Fibroblast of villous mesenchyme (primary cell): ENCODE data around the gene ABHD14A. TPM values are rescaled to one million over a fixed set of nuclear protein-coding genes. Genes with fewer than 3 reads are reported as not detected.

Experiments
- DNase-seq: peaks from one replicate; pipeline ENCODE4 v3.0.0-alpha.2; 2010; ENCODE audit warnings: low read depth
- H3K4me3 ChIP-seq: 2 replicates; pipeline ENCODE4 v1.5.1; 2011; ENCODE audit warnings: low read depth, mild to moderate bottlenecking, low read length
- total RNA-seq: library from RNA; depleted of rRNA; stranded (reverse); fragments of >200 nt; gene quantifications from 2 replicates; pipeline ENCODE4 v1.2.3, GENCODE V29; 2012
- TF ChIP-seq, protein P1 (sequence below): IDR thresholded peaks from 2 replicates; pipeline ENCODE4 v1.5.1; 2012; ENCODE audit warnings: low read depth, mild to moderate bottlenecking, low read length; ENCODE audit not compliant: insufficient read depth

Gene ABHD14A
- total RNA-seq, 1 donor: 5.2 TPM

DNA sequence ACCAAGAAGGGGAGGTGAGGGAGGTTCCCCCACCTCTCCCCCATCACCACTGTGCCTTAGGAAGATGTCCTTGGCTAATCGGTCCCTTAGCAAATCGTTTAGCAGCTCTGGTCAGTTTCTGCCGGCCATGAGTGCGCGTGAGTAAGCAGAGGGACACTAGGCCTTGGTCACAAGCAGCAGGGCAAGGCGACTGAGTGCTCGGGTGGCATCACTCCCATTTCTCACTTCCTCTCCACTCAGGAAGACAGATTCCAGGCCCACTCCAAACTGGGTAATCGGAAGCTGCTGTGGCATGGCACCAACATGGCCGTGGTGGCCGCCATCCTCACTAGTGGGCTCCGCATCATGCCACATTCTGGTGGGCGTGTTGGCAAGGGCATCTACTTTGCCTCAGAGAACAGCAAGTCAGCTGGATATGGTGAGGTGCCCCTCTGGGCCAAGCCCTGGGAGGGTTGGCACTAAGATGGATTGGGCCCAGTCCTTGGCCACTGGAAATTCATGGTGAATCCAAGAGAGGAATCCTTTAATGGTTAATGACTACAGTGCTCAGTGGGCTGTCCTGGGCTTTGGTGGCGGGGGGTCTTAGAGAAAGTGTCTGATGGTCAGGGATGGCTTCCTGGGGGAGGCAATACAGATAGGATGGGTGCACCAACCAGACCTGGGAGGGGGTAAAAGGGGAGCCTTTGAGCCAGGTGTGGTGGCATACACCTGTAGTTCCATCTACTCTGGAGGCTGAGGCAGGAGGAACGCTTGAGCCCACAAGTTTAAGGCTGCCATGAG is 28.7 kb upstream of the ABHD14A start:
- TF ChIP-seq, protein P1, sequence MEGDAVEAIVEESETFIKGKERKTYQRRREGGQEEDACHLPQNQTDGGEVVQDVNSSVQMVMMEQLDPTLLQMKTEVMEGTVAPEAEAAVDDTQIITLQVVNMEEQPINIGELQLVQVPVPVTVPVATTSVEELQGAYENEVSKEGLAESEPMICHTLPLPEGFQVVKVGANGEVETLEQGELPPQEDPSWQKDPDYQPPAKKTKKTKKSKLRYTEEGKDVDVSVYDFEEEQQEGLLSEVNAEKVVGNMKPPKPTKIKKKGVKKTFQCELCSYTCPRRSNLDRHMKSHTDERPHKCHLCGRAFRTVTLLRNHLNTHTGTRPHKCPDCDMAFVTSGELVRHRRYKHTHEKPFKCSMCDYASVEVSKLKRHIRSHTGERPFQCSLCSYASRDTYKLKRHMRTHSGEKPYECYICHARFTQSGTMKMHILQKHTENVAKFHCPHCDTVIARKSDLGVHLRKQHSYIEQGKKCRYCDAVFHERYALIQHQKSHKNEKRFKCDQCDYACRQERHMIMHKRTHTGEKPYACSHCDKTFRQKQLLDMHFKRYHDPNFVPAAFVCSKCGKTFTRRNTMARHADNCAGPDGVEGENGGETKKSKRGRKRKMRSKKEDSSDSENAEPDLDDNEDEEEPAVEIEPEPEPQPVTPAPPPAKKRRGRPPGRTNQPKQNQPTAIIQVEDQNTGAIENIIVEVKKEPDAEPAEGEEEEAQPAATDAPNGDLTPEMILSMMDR: no peak
- no peak overlapping the region for H3K4me3 ChIP-seq

DNA sequence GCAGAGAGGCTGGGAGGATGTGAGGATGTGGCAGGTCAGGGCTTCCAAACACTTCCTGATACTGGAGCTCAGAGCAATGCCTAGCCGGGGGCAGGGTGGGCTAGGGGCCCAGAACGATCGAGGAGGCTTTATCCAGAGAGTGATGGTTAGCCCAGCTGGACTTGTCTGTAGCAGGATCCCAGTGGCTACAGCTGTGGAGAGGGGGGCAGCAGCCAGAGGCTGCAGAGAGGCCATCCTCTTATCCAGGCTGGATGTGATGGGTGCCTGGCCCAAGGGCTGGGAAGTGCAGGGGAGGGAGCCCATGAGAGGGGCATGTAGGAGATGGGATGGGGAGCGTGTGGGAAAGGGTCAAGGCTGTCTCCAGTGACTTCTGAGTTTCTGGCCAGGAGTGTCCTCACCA is 28.1 kb upstream of the ABHD14A start:
- TF ChIP-seq, protein P1: no peak
- DNase-seq: no peak
- H3K4me3 ChIP-seq: no peak overlapping the region

More for the DNA sequence above, 28.7 kb upstream of the ABHD14A start:
- no peak for DNase-seq

DNA sequence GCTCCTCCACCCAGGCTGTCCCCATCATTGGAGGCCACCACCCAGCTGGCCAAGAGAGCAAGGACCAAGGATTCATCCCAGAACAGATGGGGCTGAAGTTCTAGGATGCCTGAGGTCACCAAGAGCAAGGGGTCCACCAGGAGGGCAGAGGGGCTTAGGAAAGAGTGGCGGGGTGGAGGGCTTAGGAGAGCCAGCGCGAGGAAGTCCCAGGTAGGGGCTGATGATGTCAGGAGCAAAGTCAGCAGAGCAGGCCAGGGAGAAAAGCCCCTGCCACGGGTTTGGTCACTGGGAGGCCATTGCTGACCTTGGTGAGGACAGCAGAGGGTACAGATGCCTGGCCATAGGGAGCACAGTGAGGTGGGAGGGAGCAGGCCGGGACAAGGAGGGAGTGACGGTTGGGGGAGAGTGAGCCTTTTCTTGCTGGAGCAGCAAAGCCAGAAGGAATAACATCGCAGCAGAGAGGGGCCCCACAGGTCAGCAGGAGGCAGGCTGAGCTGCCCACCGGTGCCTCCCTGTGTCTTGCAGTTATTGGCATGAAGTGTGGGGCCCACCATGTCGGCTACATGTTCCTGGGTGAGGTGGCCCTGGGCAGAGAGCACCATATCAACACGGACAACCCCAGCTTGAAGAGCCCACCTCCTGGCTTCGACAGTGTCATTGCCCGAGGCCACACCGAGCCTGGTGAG is 27.5 kb upstream of the ABHD14A start:
- H3K4me3 ChIP-seq: no peak overlapping the region
- DNase-seq: no peak
- TF ChIP-seq, protein P1: no peak

DNA sequence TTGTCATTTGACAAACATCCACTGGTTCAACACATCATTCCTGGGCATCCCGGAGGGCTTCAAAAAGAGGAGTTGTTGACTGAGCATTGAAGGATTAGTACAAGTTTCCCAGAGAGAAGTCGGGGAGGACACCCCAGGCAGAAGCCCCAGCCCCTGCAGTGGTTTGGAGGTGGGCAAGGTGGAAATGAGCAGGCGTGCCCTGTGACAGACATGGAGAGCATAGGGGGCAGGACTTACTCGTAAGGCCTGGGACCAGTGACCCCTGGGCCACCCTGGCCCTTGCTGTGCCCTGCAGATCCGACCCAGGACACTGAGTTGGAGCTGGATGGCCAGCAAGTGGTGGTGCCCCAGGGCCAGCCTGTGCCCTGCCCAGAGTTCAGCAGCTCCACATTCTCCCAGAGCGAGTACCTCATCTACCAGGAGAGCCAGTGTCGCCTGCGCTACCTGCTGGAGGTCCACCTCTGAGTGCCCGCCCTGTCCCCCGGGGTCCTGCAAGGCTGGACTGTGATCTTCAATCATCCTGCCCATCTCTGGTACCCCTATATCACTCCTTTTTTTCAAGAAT is 26.8 kb upstream of the ABHD14A start:
- no peak overlapping the region for H3K4me3 ChIP-seq
- DNase-seq: no peak
- TF ChIP-seq, protein P1: no peak

DNA sequence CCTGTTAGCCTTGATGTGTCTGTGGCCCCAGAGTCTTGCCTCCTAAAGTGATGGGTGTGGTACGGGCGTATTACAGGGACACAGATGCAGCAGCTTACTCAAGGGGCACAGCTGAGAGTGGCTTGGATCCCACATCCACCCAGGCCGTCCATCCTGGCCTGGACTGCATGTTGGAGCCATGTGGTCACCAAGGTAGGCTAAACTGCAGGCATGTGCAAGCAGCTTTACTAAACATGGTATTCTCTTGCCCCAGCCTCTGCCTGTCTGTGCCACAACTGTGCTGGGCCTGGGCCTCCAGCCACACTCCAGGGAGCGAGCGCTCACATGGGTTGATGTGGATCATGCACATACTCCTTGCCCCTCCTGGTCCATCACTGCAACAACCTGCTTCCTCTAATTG is 25.7 kb upstream of the ABHD14A start:
- no peak overlapping the region for H3K4me3 ChIP-seq
- TF ChIP-seq, protein P1: no peak
- no peak for DNase-seq

DNA sequence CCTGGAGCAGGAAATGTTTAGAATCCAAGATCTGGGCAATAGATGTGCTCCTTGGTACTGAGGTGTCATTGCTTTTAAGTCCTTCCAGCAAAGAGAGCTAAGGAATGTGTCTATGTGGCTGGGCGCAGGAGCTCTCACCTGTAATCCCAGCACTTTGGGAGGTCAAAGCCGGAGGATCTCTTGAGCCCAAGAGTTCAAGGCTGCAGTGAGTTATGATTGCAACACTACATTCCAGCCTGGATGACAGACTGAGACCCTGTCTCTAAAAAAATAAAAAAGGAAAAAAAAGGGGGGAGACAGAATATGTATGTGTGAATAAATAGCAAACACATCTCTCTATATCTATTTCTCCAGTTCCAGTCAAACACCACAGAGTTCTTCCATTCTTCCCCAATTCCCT is 24.0 kb upstream of the ABHD14A start:
- no peak overlapping the region for H3K4me3 ChIP-seq
- TF ChIP-seq, protein P1: no peak
- no peak for DNase-seq
